SW480 (cell line): ENCODE results near the gene UTS2B.
"Not testable (repeated sequence)": the region's sequence is repeated elsewhere in the genome, so short reads cannot be mapped to it uniquely, and the experiment has no call there.

Experiments
- DNase-seq: peaks from one replicate; pipeline ENCODE4 v3.0.0-alpha.2; 2016; ENCODE audit warnings: low spot score

UTS2B gene

DNA sequence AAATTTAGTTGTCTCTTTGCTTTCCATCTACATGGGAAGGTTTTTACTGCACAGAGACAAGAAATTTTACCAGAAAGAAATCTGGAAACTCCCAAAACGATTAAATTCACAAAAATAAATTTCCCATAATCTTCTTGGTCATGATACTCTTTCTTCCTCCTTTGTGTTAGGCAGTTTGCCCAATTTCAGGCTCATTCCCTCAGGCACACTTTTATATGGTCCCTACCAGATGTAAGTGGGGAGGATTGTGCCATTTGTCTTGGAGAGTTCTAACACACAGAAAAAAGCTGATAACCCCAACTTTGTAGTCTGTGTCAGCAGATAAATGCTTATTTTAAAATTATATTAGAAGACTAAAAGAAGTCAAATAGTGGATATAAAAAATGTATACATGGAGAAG, 50.2 kb downstream of the UTS2B start:
- DNase-seq: no peak

DNA sequence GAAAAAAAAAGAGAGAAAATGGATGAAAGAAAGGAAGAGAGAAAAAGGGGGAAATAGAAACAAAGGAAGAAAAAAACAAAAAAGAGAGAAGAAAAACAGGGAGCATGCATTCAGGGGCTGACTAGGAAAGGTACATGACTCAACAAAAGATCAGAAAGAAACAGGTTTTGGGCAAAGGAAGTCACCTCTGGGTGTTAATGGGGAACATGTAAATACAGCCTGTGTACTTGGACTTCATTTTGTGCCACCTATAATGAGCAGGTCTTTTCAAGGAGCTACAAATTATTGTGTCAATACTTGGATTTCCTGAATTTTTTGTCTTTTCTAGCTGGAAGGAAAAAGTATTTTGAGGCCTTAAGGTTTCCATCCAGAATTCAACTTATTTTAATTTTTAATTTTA, 54.6 kb downstream of the UTS2B start:
- DNase-seq: no peak

DNA sequence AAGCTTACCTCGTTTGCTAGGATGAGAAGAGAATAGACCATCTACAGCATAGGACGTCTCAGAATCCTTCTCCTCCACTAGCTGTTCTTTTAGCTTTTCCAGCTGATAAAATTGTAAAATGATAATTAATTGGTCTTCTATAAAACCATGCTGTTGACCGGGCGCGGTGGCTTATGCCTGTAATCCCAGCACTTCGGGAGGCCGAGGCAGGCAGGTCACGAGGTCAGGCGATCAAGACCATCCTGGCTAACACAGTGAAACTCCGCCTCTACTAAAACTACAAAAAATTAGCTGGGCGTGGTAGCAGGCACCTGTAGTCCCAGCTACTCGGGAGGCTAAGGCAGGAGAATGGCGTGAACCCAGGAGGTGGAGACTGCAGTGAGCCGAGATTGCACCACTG, 55.1 kb downstream of the UTS2B start:
- DNase-seq: not testable (repeated sequence)

DNA sequence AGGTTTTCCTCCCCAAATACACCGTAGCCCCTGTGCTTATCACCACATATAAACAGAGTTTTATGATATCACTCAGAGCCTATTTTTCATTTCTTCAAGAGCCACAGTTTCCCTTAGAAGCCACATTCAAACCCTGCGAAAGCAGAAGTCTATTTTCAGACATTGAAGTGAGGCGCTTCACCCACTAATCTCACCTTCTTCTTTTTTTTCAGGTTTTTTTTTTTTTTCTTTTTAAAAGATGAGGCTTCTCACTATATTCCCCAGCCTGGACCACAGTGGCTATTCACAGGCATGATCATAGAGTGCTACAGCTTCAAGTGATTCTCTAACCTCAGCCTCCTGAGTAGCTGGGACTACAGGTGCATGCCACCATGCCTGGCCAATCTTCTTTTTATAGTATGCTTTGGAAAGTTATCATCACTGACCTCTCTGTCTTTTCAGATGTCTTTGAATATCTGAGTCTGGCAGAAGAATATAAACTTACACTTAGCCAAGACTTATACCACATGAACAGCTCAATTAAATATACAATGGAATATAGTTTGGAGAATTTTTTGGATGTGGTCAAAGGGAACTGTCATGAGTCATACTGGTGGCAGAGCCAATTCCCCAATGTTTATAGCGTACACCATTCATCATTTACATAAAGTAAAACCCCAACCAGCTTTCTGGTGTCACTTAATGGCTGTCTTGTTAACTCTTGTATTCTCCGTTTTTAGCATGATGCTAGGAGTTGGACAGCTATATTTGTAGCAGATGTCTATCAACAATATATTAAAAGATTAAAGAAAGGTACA, 60.8 kb downstream of the UTS2B start:
- DNase-seq: peak; percentile 26

DNA sequence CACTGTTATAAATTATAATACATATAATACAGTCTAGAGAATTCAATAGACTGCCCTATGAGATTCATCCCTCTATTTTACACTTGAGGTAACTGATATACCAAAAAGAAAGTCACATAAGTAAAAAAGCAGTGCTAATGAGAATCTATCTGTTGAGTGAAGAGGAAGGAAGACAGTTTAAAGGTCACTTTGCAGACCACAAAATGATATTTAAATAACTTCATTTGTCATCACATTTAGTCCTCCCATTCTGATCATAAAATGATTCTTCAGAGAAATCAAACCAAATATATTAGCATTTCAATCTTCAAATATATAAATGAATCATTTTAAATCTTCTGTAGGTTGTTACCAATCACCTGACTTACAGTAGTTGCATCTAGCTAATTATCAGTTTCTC, 61.6 kb downstream of the UTS2B start:
- DNase-seq: no peak

DNA sequence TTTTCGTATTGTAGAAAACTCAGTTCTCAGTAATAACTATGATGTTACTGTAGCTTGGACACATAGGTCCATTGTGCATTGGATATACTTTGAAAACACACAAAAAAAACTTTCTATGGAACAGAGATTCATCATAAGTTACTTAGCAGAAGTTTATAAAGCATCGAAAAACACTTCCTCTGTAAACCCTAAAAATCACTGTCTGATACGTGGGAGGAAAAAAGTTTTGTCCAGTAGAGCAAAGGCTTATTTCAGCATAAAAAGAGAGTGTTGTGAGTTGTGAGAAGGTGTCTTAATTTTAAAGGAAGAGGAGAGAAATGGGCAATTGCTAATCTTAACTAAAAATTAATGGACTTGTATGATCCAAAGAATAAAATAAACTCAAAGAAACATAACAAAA, 66.5 kb downstream of the UTS2B start:
- no peak for DNase-seq

DNA sequence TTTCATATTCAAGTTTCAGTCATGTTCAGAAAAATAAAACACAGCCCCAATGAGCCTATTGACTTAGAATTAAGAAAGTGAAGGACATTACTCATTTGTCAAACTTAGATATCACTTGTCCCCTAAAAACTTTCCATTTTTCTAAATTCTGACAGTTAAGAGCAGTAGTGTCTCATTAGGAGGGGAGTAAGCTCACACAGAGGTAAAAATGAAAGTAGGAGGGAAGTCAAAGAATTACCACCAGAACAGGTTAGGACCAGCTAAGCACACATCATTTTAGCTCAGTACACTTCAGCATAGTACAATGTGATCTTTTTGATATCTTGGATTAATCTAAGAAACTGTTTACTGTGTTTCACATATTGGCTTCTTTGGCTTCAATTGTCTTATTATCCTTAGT, 67.0 kb downstream of the UTS2B start:
- no peak for DNase-seq

DNA sequence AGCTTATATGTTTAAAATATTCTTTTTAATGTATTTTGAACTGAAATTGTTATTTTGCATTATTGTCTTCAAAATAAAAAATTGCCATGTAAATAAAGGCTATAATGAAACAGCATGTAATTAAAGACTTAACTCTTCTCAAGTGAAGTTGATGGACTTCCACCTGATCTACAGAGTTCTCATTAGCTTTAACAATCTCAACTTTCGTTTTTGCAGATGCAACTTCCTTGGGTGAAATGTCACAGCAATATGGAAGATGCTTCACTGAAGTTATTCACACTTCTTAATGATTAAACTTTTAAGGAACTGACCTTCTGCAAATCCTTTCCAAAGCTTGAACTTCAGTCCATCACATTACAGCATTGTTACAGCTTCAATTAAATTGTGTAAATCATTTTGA, 67.7 kb downstream of the UTS2B start:
- DNase-seq: no peak

DNA sequence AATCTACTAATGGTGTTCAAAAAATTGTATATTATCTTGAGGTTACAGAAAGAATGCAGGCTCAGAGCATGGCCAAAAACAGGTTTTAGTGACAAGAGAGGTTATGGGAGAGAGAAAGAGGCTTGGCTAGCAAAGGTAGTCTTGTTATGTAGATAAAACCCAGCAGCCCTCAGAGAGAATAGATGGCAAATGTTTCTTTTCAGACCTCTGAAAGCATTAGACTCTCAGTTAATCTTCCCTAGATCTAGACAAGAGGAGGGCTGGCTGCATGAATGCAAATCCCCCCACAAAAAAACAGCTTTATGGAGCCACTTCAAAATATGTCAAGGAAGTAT, 69.1 kb downstream of the UTS2B start:
- no peak for DNase-seq

DNA sequence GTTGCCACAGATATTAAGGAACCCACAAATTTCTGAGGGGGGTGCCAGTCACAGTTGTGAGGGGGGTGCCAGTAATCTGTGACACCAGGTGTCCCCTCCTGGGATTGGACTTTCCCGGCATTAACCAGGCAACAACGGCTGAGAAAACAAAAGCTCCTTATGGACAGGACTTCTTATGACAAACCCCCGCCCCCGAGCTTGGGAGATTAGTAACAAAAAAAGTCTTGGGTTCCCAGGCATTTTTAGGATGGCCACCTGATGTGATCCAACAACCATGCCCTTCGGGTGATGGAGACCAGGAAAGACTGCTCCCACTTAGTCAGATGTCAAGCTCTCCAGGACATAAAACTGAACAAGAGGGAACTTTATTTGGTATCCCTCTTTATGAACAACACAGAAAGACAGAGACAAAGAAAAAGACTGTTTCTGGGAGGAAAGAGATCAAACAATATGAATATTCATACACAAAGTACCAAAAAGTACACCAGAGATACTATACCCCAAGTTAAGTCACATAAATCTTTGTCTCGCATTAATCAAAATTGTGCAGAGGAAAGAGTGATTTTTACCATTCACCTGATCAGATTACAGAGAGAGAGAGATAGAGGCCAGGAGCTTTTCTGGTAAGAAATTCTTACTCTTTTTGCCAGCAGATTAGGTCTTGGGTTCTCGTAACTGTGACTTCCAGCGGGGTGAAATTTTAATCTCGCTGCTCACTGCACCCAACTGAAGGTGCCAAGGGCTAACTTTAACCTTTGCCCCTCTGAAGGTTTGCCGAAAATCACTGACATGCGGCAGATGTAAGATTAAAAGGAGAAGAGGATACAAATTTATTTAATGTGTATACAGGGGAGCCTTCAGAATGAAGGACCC, 69.7 kb downstream of the UTS2B start:
- no peak for DNase-seq

DNA sequence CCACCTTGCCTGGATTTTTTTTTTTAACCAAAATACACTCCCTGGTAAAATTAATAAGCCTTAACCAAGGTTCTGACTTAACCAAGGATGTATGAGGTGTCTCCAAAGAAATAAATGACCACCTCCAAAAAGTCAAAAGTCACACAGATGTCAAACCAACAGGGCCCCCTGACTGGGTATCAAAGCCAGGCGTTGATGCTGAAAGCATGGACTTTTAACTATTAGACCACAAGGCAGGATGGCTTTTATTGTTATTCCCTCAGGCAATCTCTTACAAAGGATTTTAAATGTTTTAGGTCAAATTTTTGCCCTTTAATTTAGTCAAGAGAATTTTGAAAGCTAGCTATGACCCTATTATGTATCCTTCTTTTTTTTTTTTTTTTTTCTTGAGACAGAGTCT, 70.8 kb downstream of the UTS2B start:
- DNase-seq: no peak

DNA sequence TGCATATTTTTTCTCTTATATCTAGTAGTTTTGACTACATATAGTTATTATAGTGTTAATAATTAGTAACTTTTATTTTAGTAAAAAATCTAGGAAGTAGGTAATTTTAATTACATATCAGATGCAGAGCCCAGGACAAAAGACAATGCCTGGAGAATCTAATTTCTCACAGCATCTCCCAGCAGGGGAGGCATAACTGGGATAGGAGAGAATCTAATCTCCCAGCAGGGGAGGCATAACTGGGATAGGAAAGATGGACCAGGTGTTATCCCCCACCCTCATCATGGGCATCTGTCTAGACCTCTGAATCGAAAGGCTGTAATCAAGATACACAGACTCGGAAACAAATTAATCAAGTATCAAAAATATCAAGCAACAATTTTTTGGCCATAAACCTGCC, 73.0 kb downstream of the UTS2B start:
- DNase-seq: no peak

DNA sequence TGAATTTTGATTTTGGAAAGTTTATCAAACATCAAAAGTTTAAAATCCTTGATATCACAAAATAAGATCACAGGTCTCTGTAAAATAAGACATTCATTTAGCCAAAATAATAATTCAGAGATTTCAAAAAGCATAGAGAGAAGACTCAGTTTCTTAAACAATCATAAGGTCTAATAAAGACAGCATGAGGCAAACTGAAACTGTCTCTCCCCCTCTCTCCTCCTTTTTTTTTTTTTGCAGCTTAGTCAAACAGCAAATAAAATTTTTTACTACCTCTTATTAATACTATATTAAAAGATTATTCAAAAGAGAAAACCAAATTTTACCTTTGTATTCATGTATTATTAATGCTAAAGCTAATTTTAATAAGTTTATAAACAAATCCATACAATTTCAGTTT, 73.9 kb downstream of the UTS2B start:
- no peak for DNase-seq

DNA sequence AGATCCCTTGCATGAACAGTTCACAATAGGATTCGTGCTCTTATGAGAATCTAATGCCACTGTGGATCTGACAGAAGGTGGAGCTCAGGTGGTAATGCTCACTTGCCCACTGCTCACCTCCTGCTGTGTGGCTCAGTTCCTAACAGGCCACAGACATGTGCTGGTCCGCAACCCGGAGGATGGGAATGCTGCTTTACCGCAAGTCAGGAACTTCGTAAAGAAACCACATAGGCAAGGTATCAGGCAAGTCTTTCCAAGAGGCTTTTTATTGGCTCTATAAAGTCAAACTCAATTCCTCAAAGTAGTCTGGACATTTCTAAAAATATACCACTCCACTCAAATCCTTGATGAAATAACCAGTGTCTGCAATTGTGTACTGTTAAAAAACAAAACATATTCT, 75.2 kb downstream of the UTS2B start:
- DNase-seq: no peak

DNA sequence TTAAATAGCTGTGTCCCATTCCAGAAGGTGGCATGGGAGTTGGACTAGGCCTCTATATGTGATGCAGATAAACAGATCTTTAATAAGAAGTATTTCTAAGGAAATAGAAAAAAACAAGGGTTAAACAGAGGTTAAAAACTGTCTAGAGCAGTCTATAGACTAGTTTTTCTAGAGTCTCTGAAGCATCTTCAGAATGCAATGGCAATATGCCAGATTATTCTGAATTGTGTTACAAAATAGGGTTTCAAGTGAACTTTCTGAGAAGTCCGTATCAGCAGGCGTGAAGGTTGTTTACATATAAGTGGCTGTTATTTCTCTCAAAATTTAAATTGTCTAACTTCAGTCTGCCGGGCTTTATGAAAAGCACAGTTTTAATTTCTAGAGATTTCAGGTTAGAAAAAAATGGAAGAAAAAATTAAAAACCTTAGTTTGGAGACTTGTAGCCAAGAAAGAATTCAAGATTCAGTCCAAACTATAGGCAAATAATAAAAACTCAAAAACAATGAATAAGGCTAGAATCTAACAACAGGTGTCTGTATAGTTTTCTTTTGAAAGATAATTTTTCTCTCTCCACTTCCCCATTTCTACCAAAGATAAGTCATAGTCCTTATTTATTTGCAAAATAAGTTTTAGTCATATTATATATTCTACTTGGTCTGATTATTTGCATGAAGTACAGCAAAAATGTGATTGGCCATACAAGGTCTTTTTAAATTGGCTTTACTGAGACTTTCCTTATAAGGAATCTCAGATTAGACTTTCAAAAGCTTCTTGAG, 76.0 kb downstream of the UTS2B start:
- DNase-seq: no peak

DNA sequence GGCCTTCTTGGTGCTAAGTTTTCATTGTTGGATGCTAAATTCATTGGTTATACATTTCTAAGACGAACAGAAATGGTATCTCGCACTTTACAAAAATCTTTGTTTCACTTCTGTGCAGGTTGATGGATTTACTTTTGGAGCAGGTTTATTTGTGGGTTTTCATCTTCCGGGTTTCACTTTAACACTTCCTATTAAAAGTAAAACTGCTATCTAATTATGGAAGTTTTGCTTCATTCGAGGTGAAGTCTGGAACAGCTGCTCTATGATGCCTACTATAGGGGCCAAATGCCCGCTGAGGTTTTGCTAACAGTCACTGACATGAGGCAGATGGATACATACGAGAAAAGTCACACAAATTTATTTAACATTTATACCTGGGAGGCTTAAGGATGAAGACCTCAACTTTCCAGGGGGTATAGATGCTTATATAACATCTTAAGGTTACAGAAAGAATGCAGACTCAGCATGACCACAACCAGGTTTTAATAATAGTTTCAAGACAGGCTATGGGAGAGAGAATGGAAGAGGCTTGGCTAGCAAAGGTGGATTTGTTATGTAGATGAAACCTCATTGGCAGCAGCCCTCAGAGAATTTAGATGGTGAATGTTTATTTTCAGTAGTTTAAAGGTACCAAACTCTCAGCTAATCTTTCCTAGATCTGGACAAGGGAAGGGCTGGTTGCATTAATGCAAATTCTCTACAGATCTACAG, 77.1 kb downstream of the UTS2B start:
- DNase-seq: no peak

DNA sequence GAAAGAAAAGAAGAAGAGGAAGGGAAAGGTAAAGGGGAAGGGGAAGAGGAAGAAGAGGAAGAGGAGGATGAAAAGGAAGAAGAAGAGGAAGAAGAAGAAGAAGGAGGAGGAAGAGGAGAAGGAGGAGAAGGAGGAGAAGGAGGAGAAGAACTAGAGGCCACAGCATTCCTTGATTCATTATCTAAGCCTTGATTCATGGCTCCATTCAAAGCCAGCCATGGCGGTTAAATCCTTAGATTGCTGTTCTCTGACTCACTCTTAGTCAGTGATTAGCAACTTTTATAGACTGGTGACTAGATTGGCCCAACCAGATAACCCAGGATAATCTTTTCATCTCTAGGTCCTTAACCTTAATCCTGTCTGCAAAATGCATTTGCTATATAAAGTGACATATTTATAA, 83.7 kb downstream of the UTS2B start:
- peak; percentile 21 for DNase-seq

DNA sequence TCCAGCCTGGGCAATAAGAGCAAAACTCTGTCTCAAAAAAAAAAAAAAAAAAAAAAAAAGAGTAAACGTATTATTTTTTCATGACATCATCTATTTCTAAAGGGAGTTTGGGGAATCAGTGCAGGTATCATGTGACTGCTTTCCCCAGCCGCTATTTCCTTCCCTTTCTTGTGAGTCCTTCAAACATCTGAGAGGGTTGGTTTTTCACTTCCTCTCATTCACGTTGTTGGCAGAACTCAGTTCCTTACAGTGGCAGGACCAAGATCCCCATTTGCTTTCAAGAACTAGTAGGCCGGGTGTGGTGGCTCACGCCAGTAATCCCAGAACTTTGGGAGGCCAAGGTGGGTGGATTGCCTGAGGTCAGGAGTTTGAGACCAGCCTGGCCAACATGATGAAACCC, 84.3 kb downstream of the UTS2B start:
- not testable (repeated sequence) for DNase-seq

DNA sequence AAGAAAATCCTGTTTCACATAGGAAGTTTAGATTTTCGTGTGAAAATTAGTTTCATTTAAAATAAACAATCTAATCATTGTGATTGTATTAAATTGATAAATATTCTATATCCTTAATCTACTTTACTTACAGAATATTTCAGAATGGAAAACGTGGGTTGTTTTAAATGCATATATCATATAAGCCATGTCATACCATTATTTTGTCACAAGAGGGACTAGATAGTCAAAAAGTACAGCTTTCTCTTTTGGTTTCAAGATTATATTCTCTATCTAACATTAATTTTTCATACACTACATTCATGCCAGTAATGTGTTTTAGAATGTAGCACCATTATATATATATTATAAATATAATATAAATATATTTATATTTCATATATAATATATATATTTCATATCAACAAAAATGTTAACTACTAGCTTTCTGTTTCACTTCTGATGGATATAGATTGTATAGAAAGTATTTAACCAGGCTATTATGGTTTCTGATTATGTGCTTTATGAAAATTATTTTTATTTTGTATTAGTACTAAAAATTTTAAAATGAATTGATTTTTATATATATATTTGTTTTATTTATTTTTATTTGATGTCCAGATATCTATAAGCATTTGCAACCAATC, 86.0 kb downstream of the UTS2B start:
- DNase-seq: peak; percentile 22

DNA sequence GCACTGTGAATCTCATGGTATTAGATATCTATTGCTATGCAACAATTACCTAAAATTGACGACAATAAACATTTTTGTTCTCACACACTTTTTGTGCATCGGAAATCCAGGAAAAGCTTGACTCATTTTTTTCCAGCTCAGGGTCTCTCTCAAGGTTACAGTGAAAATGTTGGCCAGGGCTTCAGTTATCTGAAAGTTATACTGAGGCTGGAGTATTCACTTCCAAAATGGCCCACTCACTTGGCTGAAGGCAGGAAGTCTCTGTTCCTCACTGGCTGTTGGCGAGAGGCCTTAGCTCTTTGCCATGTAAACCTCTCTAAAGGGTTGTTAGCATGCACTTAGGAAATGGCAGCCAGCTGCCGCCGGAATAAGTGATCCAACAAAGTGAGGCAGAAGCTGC, 89.8 kb downstream of the UTS2B start:
- DNase-seq: no peak

DNA sequence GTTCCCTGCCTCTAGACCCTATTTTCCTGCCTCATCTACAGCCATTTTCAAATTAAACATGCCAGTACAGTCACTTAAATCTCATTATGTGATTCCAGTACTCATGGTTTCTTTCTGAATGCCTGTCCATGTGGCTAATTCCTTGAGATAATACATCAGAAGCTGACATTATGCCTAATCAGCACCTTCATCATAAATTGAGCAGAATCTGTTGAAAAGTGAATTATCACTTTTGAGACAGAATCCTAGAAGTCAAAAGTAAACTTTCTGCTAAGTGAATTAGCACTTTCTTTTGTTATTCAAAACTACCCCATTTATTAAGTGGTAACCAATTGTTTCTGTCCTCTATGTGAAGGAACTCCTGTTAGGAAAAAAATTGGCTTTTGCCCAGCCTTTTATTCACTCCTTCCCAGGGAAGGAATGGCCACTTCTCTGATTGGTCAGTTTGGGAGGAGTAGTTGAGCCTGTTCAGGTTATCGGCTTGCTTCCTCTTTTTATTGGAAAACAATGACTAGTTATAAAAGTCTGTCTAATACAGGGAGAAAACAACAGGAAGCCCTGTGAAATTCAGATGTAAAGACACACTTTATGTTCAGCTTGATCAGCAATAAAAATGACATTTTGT, 90.8 kb downstream of the UTS2B start:
- DNase-seq: no peak
